Gastroesophageal sphincter (tissue), 3 donors: ENCODE results near the gene C22orf31.

ENCODE experiments used
- EP300 ChIP-seq: sonication (generic); formaldehyde crosslinking; IDR thresholded peaks from one replicate; pipeline ENCODE4 v1.6.1; 2017; ENCODE audit warnings: antibody characterized with exemption, mild to moderate bottlenecking
- POLR2A ChIP-seq, 2 donors: fragments of 450-650 bp; IDR thresholded peaks; one replicate each; pipeline ENCODE4 v1.6.1; 2017; ENCODE audit warnings: antibody characterized with exemption in 2 of 2, mild to moderate bottlenecking in 2 of 2, moderate library complexity in 1 of 2
- POLR2AphosphoS5 ChIP-seq: sonication (generic); formaldehyde crosslinking; IDR thresholded peaks from one replicate; pipeline ENCODE4 v1.6.1; 2017; ENCODE audit warnings: antibody characterized with exemption
- TF ChIP-seq, protein P1 (sequence below), 4 experiments: fragments of 200-600 bp in 2 of 4; fragments of 450-650 bp in 2 of 4; sonication (generic) in 1 of 4; IDR thresholded peaks; one replicate each; pipeline ENCODE4 v1.5.1; 2017 to 2019; ENCODE audit warnings: antibody characterized with exemption in 4 of 4, mild to moderate bottlenecking in 2 of 4, moderate library complexity in 2 of 4

DNA sequence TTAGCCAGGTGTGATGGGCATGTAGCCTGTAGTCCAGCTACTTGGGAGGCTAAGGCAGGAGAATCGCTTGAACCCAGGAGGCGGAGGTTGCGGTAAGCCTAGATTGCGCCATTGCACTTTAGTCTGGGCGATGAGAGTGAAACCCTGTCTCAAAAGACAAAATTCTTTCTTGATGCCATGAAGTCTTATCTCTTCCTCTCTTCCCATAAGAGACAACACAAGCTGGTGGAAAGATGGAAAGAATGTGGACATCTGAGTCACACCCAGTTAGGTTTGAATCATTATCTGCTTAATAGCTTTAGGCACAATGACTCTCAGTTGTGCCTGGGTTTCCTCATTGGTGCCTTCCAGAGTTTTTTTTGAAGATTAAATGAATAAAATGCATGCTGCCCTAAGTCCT lies 46.5 kb upstream of the C22orf31 start:
- TF ChIP-seq, protein P1, sequence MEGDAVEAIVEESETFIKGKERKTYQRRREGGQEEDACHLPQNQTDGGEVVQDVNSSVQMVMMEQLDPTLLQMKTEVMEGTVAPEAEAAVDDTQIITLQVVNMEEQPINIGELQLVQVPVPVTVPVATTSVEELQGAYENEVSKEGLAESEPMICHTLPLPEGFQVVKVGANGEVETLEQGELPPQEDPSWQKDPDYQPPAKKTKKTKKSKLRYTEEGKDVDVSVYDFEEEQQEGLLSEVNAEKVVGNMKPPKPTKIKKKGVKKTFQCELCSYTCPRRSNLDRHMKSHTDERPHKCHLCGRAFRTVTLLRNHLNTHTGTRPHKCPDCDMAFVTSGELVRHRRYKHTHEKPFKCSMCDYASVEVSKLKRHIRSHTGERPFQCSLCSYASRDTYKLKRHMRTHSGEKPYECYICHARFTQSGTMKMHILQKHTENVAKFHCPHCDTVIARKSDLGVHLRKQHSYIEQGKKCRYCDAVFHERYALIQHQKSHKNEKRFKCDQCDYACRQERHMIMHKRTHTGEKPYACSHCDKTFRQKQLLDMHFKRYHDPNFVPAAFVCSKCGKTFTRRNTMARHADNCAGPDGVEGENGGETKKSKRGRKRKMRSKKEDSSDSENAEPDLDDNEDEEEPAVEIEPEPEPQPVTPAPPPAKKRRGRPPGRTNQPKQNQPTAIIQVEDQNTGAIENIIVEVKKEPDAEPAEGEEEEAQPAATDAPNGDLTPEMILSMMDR (IDR thresholded peaks at IDR 0.05), result no peak
- TF ChIP-seq EP300 (no peak), POLR2AphosphoS5 (no peak), POLR2A (IDR thresholded peaks at IDR 0.05) (no peak)
